ENCODE results near the gene ZDHHC14. TPM values are rescaled to one million over a fixed set of nuclear protein-coding genes. Genes with fewer than 3 reads are reported as not detected.

Gene ZDHHC14
- polyA plus RNA-seq, 1 donor (not counting 4 experiments of a cell fraction or from before 2014, with no cell fraction given), result 6.4 TPM

DNA sequence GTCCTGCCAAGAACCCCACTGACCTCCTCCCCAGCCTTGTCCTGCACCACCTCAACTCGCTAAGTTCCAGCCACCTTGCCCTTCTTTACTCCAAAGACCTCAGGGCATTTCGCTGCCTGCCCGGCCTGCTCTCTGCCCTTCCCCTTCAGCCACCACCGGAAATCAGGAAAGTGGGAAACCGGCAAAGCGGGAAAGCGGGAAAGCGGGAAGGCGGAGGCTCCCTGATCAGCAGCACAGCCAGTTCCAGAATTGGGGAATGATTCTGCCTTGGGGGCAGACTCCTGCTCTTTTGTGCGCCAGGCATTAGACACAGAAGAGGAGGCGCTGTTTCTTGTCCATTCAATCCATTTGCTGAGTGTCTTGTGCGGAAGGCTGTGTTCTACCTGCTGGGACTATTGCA, 111.3 kb downstream of the ZDHHC14 start:
- no peak for FAIRE-seq
- no peaks in the 10 kb centered on the region for H3K79me2 ChIP-seq (ENCODE audit: control insufficient read depth, insufficient read depth, low read length)
- dilution Hi-C loops (cut with MboI; ENCODE audit: extremely low pct_ligation_motif_present, low sequenced_read_pairs), result no loop called here

DNA sequence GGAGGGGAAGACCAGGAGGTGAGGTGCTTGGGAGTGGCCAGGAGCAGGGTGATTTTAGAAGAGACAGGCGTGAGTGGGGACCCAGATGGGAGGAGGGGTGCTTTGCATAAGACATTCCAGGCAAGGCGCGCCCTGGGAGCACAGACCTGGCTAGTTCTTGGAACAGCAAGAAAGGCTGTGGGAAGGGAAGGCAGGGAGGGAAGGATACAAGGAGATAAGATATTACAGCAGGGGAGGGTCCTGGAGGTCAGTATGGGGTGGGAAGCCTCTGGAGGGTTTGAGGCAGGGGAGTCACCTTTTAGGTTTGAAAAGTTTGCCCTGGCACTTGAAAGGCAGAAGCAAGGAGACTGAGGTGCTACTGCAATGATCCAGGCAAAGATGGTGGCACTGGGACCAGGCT, 111.8 kb downstream of the ZDHHC14 start:
- DNase-seq (ENCODE audit: low read depth, low spot score) (no peak), FAIRE-seq (no peak)
- Histone ChIP-seq H4K20me1 (ENCODE audit: control insufficient read depth, extremely low read depth, insufficient read depth, low read length) (no peaks in the 10 kb centered on the region), H3K9ac (ENCODE audit: control insufficient read depth, extremely low read depth, insufficient read depth, low read length) (no peak overlapping the region), H2AFZ (ENCODE audit: control insufficient read depth, low read length) (no peak overlapping the region), H3K4me3 (ENCODE audit: control insufficient read depth in 2 of 3, extremely low read depth in 1 of 3, insufficient read depth in 2 of 3, low read depth in 1 of 3, low read length in 3 of 3) (no peak overlapping the region), H3K9me1 (ENCODE audit: control insufficient read depth, extremely low read depth, insufficient read depth, low read length) (no peaks in the 10 kb centered on the region), H3K36me3 (ENCODE audit: control insufficient read depth in 2 of 2, extremely low read depth in 1 of 2, insufficient read depth in 2 of 2, low read length in 2 of 2) (no peaks in the 10 kb centered on the region), H3K27me3 (ENCODE audit: control insufficient read depth, extremely low read depth, insufficient read depth, low read length) (no peaks in the 10 kb centered on the region), H3K4me1 (ENCODE audit: control insufficient read depth, extremely low read depth, insufficient read depth, low read length) (peaks cover 5% of the 10 kb centered on the region), H3K27ac (ENCODE audit: control insufficient read depth, insufficient read depth, low read length) (no peak overlapping the region), H3K79me2 (ENCODE audit: control insufficient read depth, insufficient read depth, low read length) (no peaks in the 10 kb centered on the region), H3K9me3 (ENCODE audit: control insufficient read depth, low read depth, low read length) (no peaks in the 10 kb centered on the region), H3K4me2 (ENCODE audit: control insufficient read depth, extremely low read depth, insufficient read depth, low read depth, low read length) (no peak overlapping the region)
- TF ChIP-seq, protein P1, sequence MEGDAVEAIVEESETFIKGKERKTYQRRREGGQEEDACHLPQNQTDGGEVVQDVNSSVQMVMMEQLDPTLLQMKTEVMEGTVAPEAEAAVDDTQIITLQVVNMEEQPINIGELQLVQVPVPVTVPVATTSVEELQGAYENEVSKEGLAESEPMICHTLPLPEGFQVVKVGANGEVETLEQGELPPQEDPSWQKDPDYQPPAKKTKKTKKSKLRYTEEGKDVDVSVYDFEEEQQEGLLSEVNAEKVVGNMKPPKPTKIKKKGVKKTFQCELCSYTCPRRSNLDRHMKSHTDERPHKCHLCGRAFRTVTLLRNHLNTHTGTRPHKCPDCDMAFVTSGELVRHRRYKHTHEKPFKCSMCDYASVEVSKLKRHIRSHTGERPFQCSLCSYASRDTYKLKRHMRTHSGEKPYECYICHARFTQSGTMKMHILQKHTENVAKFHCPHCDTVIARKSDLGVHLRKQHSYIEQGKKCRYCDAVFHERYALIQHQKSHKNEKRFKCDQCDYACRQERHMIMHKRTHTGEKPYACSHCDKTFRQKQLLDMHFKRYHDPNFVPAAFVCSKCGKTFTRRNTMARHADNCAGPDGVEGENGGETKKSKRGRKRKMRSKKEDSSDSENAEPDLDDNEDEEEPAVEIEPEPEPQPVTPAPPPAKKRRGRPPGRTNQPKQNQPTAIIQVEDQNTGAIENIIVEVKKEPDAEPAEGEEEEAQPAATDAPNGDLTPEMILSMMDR (optimal IDR thresholded peaks at IDR 0.05 in 1 of 3, IDR thresholded peaks at IDR 0.05 in 1 of 3, conservative IDR thresholded peaks at IDR 0.05 in 1 of 3; ENCODE audit: extremely low read depth in 1 of 3, insufficient read depth in 2 of 3, low read length in 3 of 3), result no peak
- no peak for TF ChIP-seq EZH2 (IDR thresholded peaks at IDR 0.05; ENCODE audit: low read length)
- dilution Hi-C loops (cut with MboI; ENCODE audit: extremely low pct_ligation_motif_present, low sequenced_read_pairs), result no loop called here

More for the DNA sequence above, 111.3 kb downstream of the ZDHHC14 start:
- Histone ChIP-seq H4K20me1 (ENCODE audit: control insufficient read depth, extremely low read depth, insufficient read depth, low read length) (no peaks in the 10 kb centered on the region), H3K36me3 (ENCODE audit: control insufficient read depth in 2 of 2, extremely low read depth in 1 of 2, insufficient read depth in 2 of 2, low read length in 2 of 2) (no peaks in the 10 kb centered on the region), H3K9ac (ENCODE audit: control insufficient read depth, extremely low read depth, insufficient read depth, low read length) (no peak overlapping the region), H3K4me1 (ENCODE audit: control insufficient read depth, extremely low read depth, insufficient read depth, low read length) (peaks cover 10% of the 10 kb centered on the region), H3K4me2 (ENCODE audit: control insufficient read depth, extremely low read depth, insufficient read depth, low read depth, low read length) (no peak overlapping the region), H3K27me3 (ENCODE audit: control insufficient read depth, extremely low read depth, insufficient read depth, low read length) (no peaks in the 10 kb centered on the region), H3K9me1 (ENCODE audit: control insufficient read depth, extremely low read depth, insufficient read depth, low read length) (no peaks in the 10 kb centered on the region), H3K27ac (ENCODE audit: control insufficient read depth, insufficient read depth, low read length) (no peak overlapping the region), H3K9me3 (ENCODE audit: control insufficient read depth, low read depth, low read length) (no peaks in the 10 kb centered on the region), H2AFZ (ENCODE audit: control insufficient read depth, low read length) (no peak overlapping the region), H3K4me3 (ENCODE audit: control insufficient read depth in 2 of 3, extremely low read depth in 1 of 3, insufficient read depth in 2 of 3, low read depth in 1 of 3, low read length in 3 of 3) (no peak overlapping the region)
- DNase-seq (ENCODE audit: low read depth, low spot score), result no peak
- TF ChIP-seq EZH2 (IDR thresholded peaks at IDR 0.05; ENCODE audit: low read length), result no peak
- TF ChIP-seq, protein P1 (optimal IDR thresholded peaks at IDR 0.05 in 1 of 3, IDR thresholded peaks at IDR 0.05 in 1 of 3, conservative IDR thresholded peaks at IDR 0.05 in 1 of 3; ENCODE audit: extremely low read depth in 1 of 3, insufficient read depth in 2 of 3, low read length in 3 of 3), result no peak
